ENCODE measurements around the gene C11orf91. TPM values are rescaled to one million over a fixed set of nuclear protein-coding genes. Genes with fewer than 3 reads are reported as not detected.

The C11orf91 gene
- total and polyA plus RNA-seq, 2 of the 4 experiments (the other 2 are of a cell fraction), result 0.10 TPM; not detected in 1

- no peak overlapping the region for H3K56ac ChIP-seq (ENCODE audit: extremely low read depth, insufficient read depth, low read length)
- no peak overlapping the region for H3K27ac ChIP-seq (ENCODE audit: insufficient read depth, low read length)
- H3K18ac ChIP-seq (ENCODE audit: low read depth, low read length), result no peak overlapping the region
- peaks cover 4% of the 10 kb centered on the region; the same call in 1 of the 2 replicates for H4K20me1 ChIP-seq (ENCODE audit: insufficient read depth, low read length)
- H3K4me3 ChIP-seq (ENCODE audit: insufficient read depth, low read depth, low read length), result no peak overlapping the region
- peak overlapping the region; percentile 94 for H2AK5ac ChIP-seq (ENCODE audit: low read depth, low read length)
- H2AFZ ChIP-seq (replicated peaks; ENCODE audit: low read length, poor library complexity), result no peak overlapping the region
- DNase-seq, result no peak
- peak overlapping the region; percentile 90 for H2BK15ac ChIP-seq (ENCODE audit: low read depth, low read length)
- TF ChIP-seq BHLHE40 (IDR thresholded peaks at IDR 0.05; ENCODE audit: low read depth, low read length), result no peak
- no peak for TF ChIP-seq RCOR1 (IDR thresholded peaks at IDR 0.05; ENCODE audit: insufficient replicate concordance, low read length)
- TF ChIP-seq, protein P1, sequence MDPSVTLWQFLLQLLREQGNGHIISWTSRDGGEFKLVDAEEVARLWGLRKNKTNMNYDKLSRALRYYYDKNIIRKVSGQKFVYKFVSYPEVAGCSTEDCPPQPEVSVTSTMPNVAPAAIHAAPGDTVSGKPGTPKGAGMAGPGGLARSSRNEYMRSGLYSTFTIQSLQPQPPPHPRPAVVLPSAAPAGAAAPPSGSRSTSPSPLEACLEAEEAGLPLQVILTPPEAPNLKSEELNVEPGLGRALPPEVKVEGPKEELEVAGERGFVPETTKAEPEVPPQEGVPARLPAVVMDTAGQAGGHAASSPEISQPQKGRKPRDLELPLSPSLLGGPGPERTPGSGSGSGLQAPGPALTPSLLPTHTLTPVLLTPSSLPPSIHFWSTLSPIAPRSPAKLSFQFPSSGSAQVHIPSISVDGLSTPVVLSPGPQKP (IDR thresholded peaks at IDR 0.05; ENCODE audit: borderline replicate concordance, low read depth, low read length), result no peak
- no peak for TF ChIP-seq SMC3 (IDR thresholded peaks at IDR 0.05; ENCODE audit: low read depth, low read length)
- no peak for TF ChIP-seq POLR2A (IDR thresholded peaks at IDR 0.05; ENCODE audit: low read depth, low read length)
- TF ChIP-seq, protein P2, sequence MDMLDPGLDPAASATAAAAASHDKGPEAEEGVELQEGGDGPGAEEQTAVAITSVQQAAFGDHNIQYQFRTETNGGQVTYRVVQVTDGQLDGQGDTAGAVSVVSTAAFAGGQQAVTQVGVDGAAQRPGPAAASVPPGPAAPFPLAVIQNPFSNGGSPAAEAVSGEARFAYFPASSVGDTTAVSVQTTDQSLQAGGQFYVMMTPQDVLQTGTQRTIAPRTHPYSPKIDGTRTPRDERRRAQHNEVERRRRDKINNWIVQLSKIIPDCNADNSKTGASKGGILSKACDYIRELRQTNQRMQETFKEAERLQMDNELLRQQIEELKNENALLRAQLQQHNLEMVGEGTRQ (IDR thresholded peaks at IDR 0.05; ENCODE audit: low read depth, low read length), result no peak
- TF ChIP-seq FOS (IDR thresholded peaks at IDR 0.05; ENCODE audit: low read depth, low read length), result no peak
- TF ChIP-seq MXI1 (IDR thresholded peaks at IDR 0.05; ENCODE audit: borderline replicate concordance, low read depth, low read length), result no peak
- TF ChIP-seq NFE2L2 (IDR thresholded peaks at IDR 0.05; ENCODE audit: low read depth, low read length), result no peak
- TF ChIP-seq CHD1 (IDR thresholded peaks at IDR 0.05; ENCODE audit: low read depth, low read length), result no peak
- no peak for TF ChIP-seq MAFK (IDR thresholded peaks at IDR 0.05; ENCODE audit: low read depth, low read length)
- no peak overlapping the region for H2AK9ac ChIP-seq (replicated peaks; ENCODE audit: low read depth, low read length, poor library complexity)
- no peak overlapping the region for H2BK5ac ChIP-seq (ENCODE audit: low read depth, low read length, poor library complexity, severe bottlenecking)
- H3K27me3 ChIP-seq (ENCODE audit: control insufficient read depth, insufficient read depth, low read length), result no peaks in the 10 kb centered on the region
- no CpG with 5 or more reads among the region's 5 CpGs for WGBS, 2 experiments (ENCODE audit: extremely low coverage in 2 of 2, insufficient read length in 1 of 2)
- intact Hi-C loops (cut with micrococcal nuclease) (no loop called here), in situ Hi-C loops (cut with MboI; ENCODE audit: low sequenced_read_pairs) (no loop called here), dilution Hi-C loops (cut with HindIII; ENCODE audit: low sequenced_read_pairs, unreplicated experiment) (no loop called here)
- peak overlapping the region; percentile 51; the same call in 1 of the 2 replicates for H2BK20ac ChIP-seq (ENCODE audit: low read depth, low read length)
- ChIA-PET POLR2A (ENCODE audit: unreplicated experiment) (no interaction called here), CTCF (no interaction called here)
- 0 out of 2 replicates have a peak overlapping the region, but pooled peaks have one; percentile 33 for H4K91ac ChIP-seq (ENCODE audit: insufficient read depth, low read depth, low read length)
- no peak for ATAC-seq (ENCODE audit: low read depth)
- H3K9ac ChIP-seq (ENCODE audit: low read depth, low read length), result no peak overlapping the region
- peak overlapping the region; percentile 40; the same call in 1 of the 2 replicates for H3K14ac ChIP-seq (replicated peaks; ENCODE audit: low read depth, low read length)
- no TSS peak for BruUV-seq (replicated peaks)
- peak overlapping the region; percentile 68; the same call in 1 of the 2 replicates for H3K23ac ChIP-seq (ENCODE audit: low read depth, low read length)
- H2BK120ac ChIP-seq (ENCODE audit: low read depth, low read length), result peak overlapping the region; percentile 56; the same call in 1 of the 2 replicates
- peaks cover 26% of the 10 kb centered on the region for H3K4me1 ChIP-seq (ENCODE audit: control insufficient read depth, insufficient read depth, low read length)
- peak overlapping the region; percentile 97; the same call in 1 of the 2 replicates for H3K4ac ChIP-seq (ENCODE audit: low read depth, low read length)
- no peak overlapping the region for H3K4me2 ChIP-seq (ENCODE audit: low read depth, low read length)
- peak overlapping the region in 1 of 2 experiments; percentile 84; a peak in 1 of 4 replicates for H4K8ac ChIP-seq (ENCODE audit: low read depth in 2 of 2, low read length in 2 of 2)
- peaks cover 4 to 40% of the 10 kb centered on the region in 2 experiments; a peak in 3 of 4 replicates for H3K79me1 ChIP-seq (ENCODE audit: low read depth in 1 of 2, low read length in 2 of 2)
- no peaks in the 10 kb centered on the region for H3K36me3 ChIP-seq (ENCODE audit: control insufficient read depth, insufficient read depth, low read length)
- peaks cover 31% of the 10 kb centered on the region for H3K9me1 ChIP-seq (ENCODE audit: insufficient read depth, low read length)
- H3K9me3 ChIP-seq (ENCODE audit: control insufficient read depth, insufficient read depth, low read length), result no peaks in the 10 kb centered on the region
- H4K5ac ChIP-seq (ENCODE audit: low read depth, low read length), result no peak overlapping the region
Observed at GRCh38 chr11:33698921-33699320, 1.7 kb downstream of the C11orf91 start.

Measured in IMR-90 (cell line).